Psoas muscle (tissue), 8 donors: ENCODE data around the gene HLCS. TPM values are rescaled to one million over a fixed set of nuclear protein-coding genes. Genes with fewer than 3 reads are reported as not detected.

ENCODE experiments used
- ATAC-seq, 4 donors: fragments of 200-7000 bp; cut with Tn5 transposase; one replicate each; pipeline ENCODE4 v1.9.1; 2020; ENCODE audit warnings: moderate library complexity in 3 of 4, mild to moderate bottlenecking in 2 of 4
- DNase-seq, 2 donors: peaks; one replicate each; pipeline ENCODE4 v3.0.0-alpha.2; 2020
- H3K27ac ChIP-seq: fragments of 200-600 bp; one replicate; pipeline ENCODE4 v1.8.0; 2022
- H3K27me3 ChIP-seq, 3 donors: fragments of 200-600 bp in 1 of 3; one replicate each; pipeline versions ENCODE4 v1.6.1 to v1.8.0; 2013 to 2022; ENCODE audit warnings: low read length in 2 of 3, mild to moderate bottlenecking in 2 of 3, moderate library complexity in 1 of 3; ENCODE audit not compliant: insufficient read depth in 3 of 3
- H3K36me3 ChIP-seq, 2 donors: fragments of 200-600 bp in 1 of 2; one replicate each; pipeline versions ENCODE4 v1.6.1 to v1.8.0; 2013 to 2022; ENCODE audit warnings: low read depth in 1 of 2, mild to moderate bottlenecking in 1 of 2, moderate library complexity in 1 of 2; ENCODE audit not compliant: insufficient read depth in 1 of 2
- H3K4me1 ChIP-seq: fragments of 200-600 bp; one replicate; pipeline ENCODE4 v1.8.0; 2022
- H3K4me3 ChIP-seq: fragments of 200-600 bp; one replicate; pipeline ENCODE4 v1.8.0; 2022; ENCODE audit warnings: mild to moderate bottlenecking
- H3K9me3 ChIP-seq: fragments of 200-600 bp; one replicate; pipeline ENCODE4 v1.8.0; 2022
- WGBS, 3 donors: extraction: QIAGEN DNeasy Blood & Tissue Kit; methylation state at CpG; one replicate each; pipeline versions ENCODE4 v1.1.6 to v1.1.7; 2013; 5-methylcytosine and 5-hydroxymethylcytosine counted together
- intact Hi-C, 2 donors: fragments of 100-400 bp; cut with DNase I; formaldehyde crosslinking; loops; one replicate each; pipeline versions ENCODE4 v1.11.0 to v1.14.2; 2022
- polyA plus RNA-seq, 3 donors: library from polyadenylated mRNA; stranded (reverse); fragments of 200-250 nt; gene quantifications; one replicate each; pipeline ENCODE4 v1.2.3, GENCODE V29; 2013
- total RNA-seq, 4 donors: library from RNA; stranded (reverse); fragmentation: NEBNext Ultra II Directional in 2 of 4; extraction: Animal tissue kit (Norgen Biotek cat#: 25700) in 2 of 4; gene quantifications; one replicate each; pipeline versions ENCODE4 v1.2.1 to v1.2.4, GENCODE V29; 2021 to 2023
- TF ChIP-seq, protein P1 (sequence below): fragments of 200-600 bp; IDR thresholded peaks from one replicate; pipeline ENCODE4 v1.8.0; 2022; ENCODE audit warnings: antibody characterized with exemption
- donor health status: healthy with polysubstance abuse.
- donor health status: DM: no; HTN: no; CAD: no; lungs with moderate emphysema.
- donor health status: Bipolar disorder and iron deficiency.
- donor health status: healthy.
- donor health status: DM: yes; HTN: yes; CAD: no.
- donor health status: DM: no; HTN: no; CAD: no.
- donor health status: DM: no; HTN: no; CAD: no.
- donor health status: DM: yes; HTN: yes; CAD: no.

Gene HLCS
- total and polyA plus RNA-seq, 7 donors: 3.6 to 13.5 (median 8.1) TPM

DNA sequence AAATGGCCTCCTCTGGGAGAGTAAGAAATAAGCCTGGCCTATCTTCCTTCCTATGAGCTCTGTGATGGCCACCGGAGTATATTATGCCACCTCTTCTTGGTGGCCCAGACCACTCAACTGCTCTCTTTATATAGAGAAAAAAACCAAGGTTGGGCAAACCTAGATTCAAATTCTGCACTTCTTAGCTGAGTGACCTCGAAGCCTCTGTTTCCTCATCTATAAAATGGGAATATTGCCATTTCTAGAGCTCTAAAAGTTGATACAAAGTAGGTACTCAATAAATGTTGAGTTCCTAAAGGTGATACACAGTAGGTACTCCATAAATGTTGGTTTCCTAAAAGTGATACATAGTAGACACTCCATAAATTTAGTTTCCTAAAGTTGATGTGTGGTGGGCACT is 120.7 kb downstream of the HLCS start:
- intact Hi-C loops: no loop called here
- TF ChIP-seq, protein P1, sequence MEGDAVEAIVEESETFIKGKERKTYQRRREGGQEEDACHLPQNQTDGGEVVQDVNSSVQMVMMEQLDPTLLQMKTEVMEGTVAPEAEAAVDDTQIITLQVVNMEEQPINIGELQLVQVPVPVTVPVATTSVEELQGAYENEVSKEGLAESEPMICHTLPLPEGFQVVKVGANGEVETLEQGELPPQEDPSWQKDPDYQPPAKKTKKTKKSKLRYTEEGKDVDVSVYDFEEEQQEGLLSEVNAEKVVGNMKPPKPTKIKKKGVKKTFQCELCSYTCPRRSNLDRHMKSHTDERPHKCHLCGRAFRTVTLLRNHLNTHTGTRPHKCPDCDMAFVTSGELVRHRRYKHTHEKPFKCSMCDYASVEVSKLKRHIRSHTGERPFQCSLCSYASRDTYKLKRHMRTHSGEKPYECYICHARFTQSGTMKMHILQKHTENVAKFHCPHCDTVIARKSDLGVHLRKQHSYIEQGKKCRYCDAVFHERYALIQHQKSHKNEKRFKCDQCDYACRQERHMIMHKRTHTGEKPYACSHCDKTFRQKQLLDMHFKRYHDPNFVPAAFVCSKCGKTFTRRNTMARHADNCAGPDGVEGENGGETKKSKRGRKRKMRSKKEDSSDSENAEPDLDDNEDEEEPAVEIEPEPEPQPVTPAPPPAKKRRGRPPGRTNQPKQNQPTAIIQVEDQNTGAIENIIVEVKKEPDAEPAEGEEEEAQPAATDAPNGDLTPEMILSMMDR: no peak
- Histone ChIP-seq H3K9me3 (no peaks in the 10 kb centered on the region), H3K27me3 (no peaks in the 10 kb centered on the region), H3K27ac (no peak overlapping the region), H3K36me3 (no peaks in the 10 kb centered on the region), H3K4me1 (peaks cover 7% of the 10 kb centered on the region), H3K4me3 (no peak overlapping the region)
- DNase-seq: no peak
- no peak for ATAC-seq
- WGBS, 3 donors: 97 to 100% (median 98%) methylated on average over 2 of the region's 2 CpGs

DNA sequence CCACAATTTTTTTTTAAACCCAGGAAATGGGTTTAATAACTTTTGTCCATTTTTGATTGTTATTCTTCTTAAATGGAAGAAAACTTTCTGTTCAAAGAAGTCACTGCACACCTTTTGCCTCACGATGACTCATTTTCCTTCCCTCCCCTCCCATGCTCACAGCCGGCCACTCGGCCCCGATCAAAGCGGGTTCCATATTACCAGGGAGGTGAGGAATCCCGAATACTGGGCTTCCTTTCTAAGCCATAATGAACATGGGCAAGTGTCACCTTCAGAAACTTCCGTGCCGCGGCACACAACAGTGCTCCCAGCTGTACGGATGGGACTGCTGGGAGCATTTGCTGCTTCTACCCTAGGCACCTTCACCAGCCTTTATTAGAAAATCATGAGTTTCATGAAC is 121.4 kb downstream of the HLCS start:
- Histone ChIP-seq H3K36me3 (no peaks in the 10 kb centered on the region), H3K27ac (no peak overlapping the region), H3K4me1 (peaks cover 7% of the 10 kb centered on the region), H3K27me3 (no peaks in the 10 kb centered on the region), H3K9me3 (no peaks in the 10 kb centered on the region), H3K4me3 (no peak overlapping the region)
- TF ChIP-seq, protein P1: no peak
- WGBS, 3 donors: 87 to 92% (median 90%) methylated on average over 10 of the region's 10 CpGs
- no peak for DNase-seq
- no peak for ATAC-seq
- intact Hi-C loops: no loop called here

DNA sequence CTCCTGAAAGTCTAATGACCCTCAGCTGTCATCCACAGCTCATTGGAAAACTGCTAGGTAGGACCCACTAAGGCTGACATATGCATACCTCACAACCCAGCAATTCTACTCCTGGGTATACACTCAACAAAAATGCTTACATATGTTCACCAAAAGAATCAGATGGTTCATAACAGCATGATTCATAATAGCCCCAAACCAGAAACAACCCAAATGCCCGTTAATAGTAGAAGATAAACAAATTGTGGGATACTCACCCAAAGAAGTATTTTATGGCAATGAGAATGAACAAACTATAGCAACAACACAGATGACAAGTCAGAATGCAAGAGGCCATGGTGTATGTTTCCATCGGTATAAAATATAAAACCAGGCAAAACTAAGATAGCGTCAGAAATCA is 124.6 kb downstream of the HLCS start:
- H3K9me3 ChIP-seq: no peaks in the 10 kb centered on the region
- H3K27ac ChIP-seq: no peak overlapping the region
- H3K36me3 ChIP-seq: no peaks in the 10 kb centered on the region
- ATAC-seq: no peak
- DNase-seq: no peak
- H3K27me3 ChIP-seq: no peaks in the 10 kb centered on the region
- 95 to 98% (median 97%) methylated on average over 3 of the region's 3 CpGs for WGBS, 3 donors
- intact Hi-C loops: no loop called here
- peaks cover 10% of the 10 kb centered on the region for H3K4me1 ChIP-seq
- no peak overlapping the region for H3K4me3 ChIP-seq
- TF ChIP-seq, protein P1: no peak

DNA sequence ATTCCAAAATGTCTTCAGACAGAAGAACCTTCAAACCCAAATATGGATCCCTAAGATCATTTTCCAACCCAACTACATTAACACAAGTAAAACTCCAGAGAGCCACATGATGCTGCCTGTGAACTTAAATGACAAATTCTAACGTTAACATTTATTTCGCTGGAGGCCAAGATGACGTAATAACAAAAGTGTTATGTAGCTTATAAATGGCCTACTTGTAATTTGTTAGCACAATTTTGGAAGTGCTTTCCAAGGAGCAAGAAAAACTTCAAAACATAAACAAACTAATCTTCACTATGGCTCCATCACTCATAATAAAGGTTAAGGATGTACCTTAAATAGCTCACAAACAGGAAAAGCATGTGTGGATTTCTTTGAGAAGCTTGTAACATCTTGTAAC is 126.7 kb downstream of the HLCS start:
- DNase-seq (no peak), ATAC-seq (no peak)
- Histone ChIP-seq H3K9me3 (no peaks in the 10 kb centered on the region), H3K27me3 (no peaks in the 10 kb centered on the region), H3K27ac (no peak overlapping the region), H3K36me3 (no peaks in the 10 kb centered on the region), H3K4me3 (no peak overlapping the region), H3K4me1 (peaks cover 16% of the 10 kb centered on the region)
- intact Hi-C loops: loop anchor here in 1 of 2 donors (10.0 kb wide), 1 partner anchor 65 kb away; no protein-coding TSS in a partner anchor
- TF ChIP-seq, protein P1: no peak
- 85 to 93% (median 87%) methylated on average over 3 of the region's 3 CpGs for WGBS, 3 donors

DNA sequence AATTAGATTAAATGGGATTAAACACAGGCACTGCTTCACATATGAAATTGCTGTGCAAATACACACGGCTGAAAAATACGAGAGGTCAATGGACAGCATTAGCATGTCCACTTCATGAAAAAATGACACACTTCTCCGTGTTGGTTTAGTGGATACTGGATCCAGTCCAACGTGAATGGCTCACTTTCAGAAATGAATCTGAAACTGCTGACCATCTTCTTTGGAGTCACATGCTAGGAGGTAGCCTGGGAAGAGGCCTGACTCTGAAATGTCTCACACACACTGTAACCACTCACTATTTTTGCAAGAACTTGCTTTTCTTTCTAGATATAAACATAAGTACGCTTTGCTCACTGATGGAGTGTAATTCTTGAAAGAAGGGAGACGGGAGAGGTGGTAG is 127.3 kb downstream of the HLCS start:
- no peak for ATAC-seq
- intact Hi-C loops: loop anchor here in 1 of 2 donors (10.0 kb wide), 1 partner anchor 64 kb away; no protein-coding TSS in a partner anchor

More for the DNA sequence above, 127.3 kb downstream of the HLCS start:
- no peak for DNase-seq
- TF ChIP-seq, protein P1: no peak
- WGBS, 3 donors: 67 to 70% (median 69%) methylated on average over 6 of the region's 6 CpGs
- no peak overlapping the region for H3K27ac ChIP-seq
- H3K27me3 ChIP-seq: no peaks in the 10 kb centered on the region
- H3K36me3 ChIP-seq: no peaks in the 10 kb centered on the region
- no peak overlapping the region for H3K4me3 ChIP-seq
- no peaks in the 10 kb centered on the region for H3K9me3 ChIP-seq
- H3K4me1 ChIP-seq: peaks cover 22% of the 10 kb centered on the region
